DND-41 (cell line): Measurements from ENCODE around the gene FTO.
A peak's percentile ranks its signal among the peaks of the same experiment; 100 is the strongest.

Experiments used
- ATAC-seq: fragments of 200-7000 bp; cut with Tn5 transposase; 3 replicates; pipeline ENCODE4 v1.9.1; 2021; ENCODE audit warnings: low read depth; ENCODE audit not compliant: insufficient read depth
- DNase-seq: peaks from one replicate; pipeline ENCODE4 v3.0.0-alpha.2; 2020
- H2AFZ ChIP-seq: 2 replicates; pipeline ENCODE4 v1.6.0; 2012; ENCODE audit warnings: low read depth, low read length
- H3K27ac ChIP-seq: 2 replicates; pipeline ENCODE4 v1.5.1; 2012; ENCODE audit warnings: low read length, inconsistent platforms
- H3K27me3 ChIP-seq: fragments of 200-600 bp; sonication (generic); 2 replicates; pipeline ENCODE4 v1.6.0; 2012; ENCODE audit warnings: low read length, mild to moderate bottlenecking, inconsistent platforms; ENCODE audit not compliant: insufficient read depth, poor library complexity
- H3K36me3 ChIP-seq: 2 replicates; pipeline ENCODE4 v1.5.1; 2012; ENCODE audit warnings: low read length, inconsistent platforms; ENCODE audit not compliant: insufficient read depth
- H3K4me1 ChIP-seq: 2 replicates; pipeline ENCODE4 v1.5.1; 2012; ENCODE audit warnings: mild to moderate bottlenecking, low read length; ENCODE audit not compliant: insufficient read depth
- H3K4me2 ChIP-seq: 2 replicates; pipeline ENCODE4 v1.6.0; 2012; ENCODE audit warnings: mild to moderate bottlenecking, moderate library complexity, low read length, inconsistent platforms; ENCODE audit not compliant: insufficient read depth
- H3K4me3 ChIP-seq, 2 experiments: fragments of 200-600 bp in 1 of 2; shearing (Covaris generic) in 1 of 2; 2 replicates each; pipeline ENCODE4 v1.5.1; 2012 to 2016; ENCODE audit warnings: inconsistent platforms in 2 of 2, low read length in 2 of 2, mild to moderate bottlenecking in 2 of 2, low read depth in 1 of 2, moderate library complexity in 1 of 2
- H3K79me2 ChIP-seq: 2 replicates; pipeline ENCODE4 v1.6.0; 2012; ENCODE audit warnings: low read length, inconsistent platforms; ENCODE audit not compliant: insufficient read depth
- H3K9ac ChIP-seq: 2 replicates; pipeline ENCODE4 v1.6.0; 2012; ENCODE audit warnings: low read depth, mild to moderate bottlenecking, inconsistent platforms, low read length, moderate library complexity
- H3K9me3 ChIP-seq: 2 replicates; pipeline ENCODE4 v1.5.1; 2012; ENCODE audit warnings: low read length, moderate library complexity, mild to moderate bottlenecking, inconsistent platforms; ENCODE audit not compliant: insufficient read depth, severe bottlenecking
- H4K20me1 ChIP-seq: 2 replicates; pipeline ENCODE4 v1.6.0; 2012; ENCODE audit warnings: low read length; ENCODE audit not compliant: insufficient read depth
- CTCF ChIP-seq: IDR thresholded peaks from 2 replicates; pipeline ENCODE4 v1.5.1; 2012; ENCODE audit warnings: borderline replicate concordance, low read length, moderate library complexity, mild to moderate bottlenecking; ENCODE audit not compliant: poor library complexity, severe bottlenecking; ENCODE audit errors: extremely low read depth
- EZH2 ChIP-seq: IDR thresholded peaks from 3 replicates; pipeline ENCODE4 v1.6.1; 2012; ENCODE audit warnings: borderline replicate concordance, low read depth, mild to moderate bottlenecking, moderate library complexity, low read length, inconsistent platforms; ENCODE audit not compliant: severe bottlenecking

Gene FTO

GRCh38 chr16:54173490-54173889 lies 469.5 kb downstream of the FTO start:
- ATAC-seq: no peak

GRCh38 chr16:54174201-54174600 lies 470.2 kb downstream of the FTO start:
- ATAC-seq (no peak), DNase-seq (no peak)
- no peaks in the 10 kb centered on the region for H3K9me3 ChIP-seq
- H3K9ac ChIP-seq: no peak overlapping the region
- peaks cover 22% of the 10 kb centered on the region for H3K4me1 ChIP-seq
- no peaks in the 10 kb centered on the region for H3K79me2 ChIP-seq
- no peak for TF ChIP-seq CTCF
- TF ChIP-seq EZH2: no peak
- no peaks in the 10 kb centered on the region for H3K36me3 ChIP-seq
- no peaks in the 10 kb centered on the region for H3K27me3 ChIP-seq
- H3K4me2 ChIP-seq: no peak overlapping the region
- H3K4me3 ChIP-seq: no peak overlapping the region
- 0 out of 2 replicates have a peak overlapping the region, but pooled peaks have one; percentile 8 for H2AFZ ChIP-seq
- no peaks in the 10 kb centered on the region for H4K20me1 ChIP-seq
- no peak overlapping the region; the same call in 1 of the 2 replicates for H3K27ac ChIP-seq

More at GRCh38 chr16:54173490-54173889, 469.5 kb downstream of the FTO start:
- no peak overlapping the region for H3K27ac ChIP-seq
- H3K36me3 ChIP-seq: no peaks in the 10 kb centered on the region
- TF ChIP-seq CTCF: no peak
- no peak for TF ChIP-seq EZH2
- H4K20me1 ChIP-seq: no peaks in the 10 kb centered on the region
- H3K9me3 ChIP-seq: no peaks in the 10 kb centered on the region
- H3K4me2 ChIP-seq: no peak overlapping the region
- H3K4me3 ChIP-seq: no peak overlapping the region
- DNase-seq: no peak
- peaks cover 22% of the 10 kb centered on the region for H3K4me1 ChIP-seq
- no peaks in the 10 kb centered on the region for H3K27me3 ChIP-seq
- H3K9ac ChIP-seq: no peak overlapping the region
- H3K79me2 ChIP-seq: no peaks in the 10 kb centered on the region
- no peak overlapping the region for H2AFZ ChIP-seq

- Histone ChIP-seq H4K20me1 (no peaks in the 10 kb centered on the region), H3K27me3 (no peaks in the 10 kb centered on the region), H3K9ac (no peak overlapping the region), H3K4me1 (peaks cover 22% of the 10 kb centered on the region), H3K36me3 (no peaks in the 10 kb centered on the region), H2AFZ (no peak overlapping the region), H3K27ac (no peak overlapping the region), H3K4me2 (no peak overlapping the region), H3K9me3 (no peaks in the 10 kb centered on the region), H3K4me3 (no peak overlapping the region), H3K79me2 (no peaks in the 10 kb centered on the region)
- no peak for ATAC-seq
- DNase-seq: no peak
- TF ChIP-seq CTCF (no peak), EZH2 (no peak)
Observed at GRCh38 chr16:54174750-54175149, 470.8 kb downstream of the FTO start.

GRCh38 chr16:54175169-54175551 lies 471.2 kb downstream of the FTO start:
- H3K4me1 ChIP-seq: peaks cover 22% of the 10 kb centered on the region
- H3K27ac ChIP-seq: 0 out of 2 replicates have a peak overlapping the region, but pooled peaks have one; percentile 20
- H3K4me2 ChIP-seq: no peak overlapping the region
- ATAC-seq (no peak), DNase-seq (no peak)
- no peaks in the 10 kb centered on the region for H3K36me3 ChIP-seq
- H3K27me3 ChIP-seq: no peaks in the 10 kb centered on the region
- no peak overlapping the region; the same call in 1 of the 2 replicates for H2AFZ ChIP-seq
- no peaks in the 10 kb centered on the region for H3K79me2 ChIP-seq
- no peak for TF ChIP-seq CTCF
- no peak for TF ChIP-seq EZH2
- H3K9me3 ChIP-seq: no peaks in the 10 kb centered on the region
- H3K9ac ChIP-seq: no peak overlapping the region
- H4K20me1 ChIP-seq: no peaks in the 10 kb centered on the region
- H3K4me3 ChIP-seq: no peak overlapping the region
